Measurements from ENCODE around the gene CDK8. TPM values are rescaled to one million over a fixed set of nuclear protein-coding genes. Genes with fewer than 3 reads are reported as not detected.

CDK8 gene
- polyA plus RNA-seq, 2 of the 4 experiments (the other 2 are of a cell fraction) = 9.9 to 20.9 TPM

GRCh38 chr13:26435646-26436045, 181.7 kb downstream of the CDK8 start:
- ChIA-PET CTCF (interaction anchor here (1.3 kb wide), 1 partner anchor 9 kb away, joined by 3 read pairs; no protein-coding TSS in a partner anchor), POLR2A (no interaction called here)
- Histone ChIP-seq H3K4me1 (no peaks in the 10 kb centered on the region), H3K4me2 (no peak overlapping the region), H3K9me3 (peaks cover 9% of the 10 kb centered on the region; the same call in 1 of the 3 replicates), H3K27ac (no peak overlapping the region), H3K4me3 (no peak overlapping the region)
- DNase-seq (ENCODE audit: low read depth in 1 of 2, low spot score in 1 of 2) (no peak), ATAC-seq (no peak), FAIRE-seq (no peak)
- WGBS (ENCODE audit: missing lambda C conversion rate) = no CpG with 5 or more reads among the region's 3 CpGs
- no peak for TF ChIP-seq TFCP2L1 (CRISPR knock-in tag; IDR thresholded peaks at IDR 0.05)
- TF ChIP-seq MAFK (IDR thresholded peaks at IDR 0.05; ENCODE audit: partially characterized antibody) = no peak
- no peak for TF ChIP-seq RAD21 (conservative IDR thresholded peaks at IDR 0.05 in 1 of 2, IDR thresholded peaks at IDR 0.05 in 1 of 2)
- TF ChIP-seq, protein P1, sequence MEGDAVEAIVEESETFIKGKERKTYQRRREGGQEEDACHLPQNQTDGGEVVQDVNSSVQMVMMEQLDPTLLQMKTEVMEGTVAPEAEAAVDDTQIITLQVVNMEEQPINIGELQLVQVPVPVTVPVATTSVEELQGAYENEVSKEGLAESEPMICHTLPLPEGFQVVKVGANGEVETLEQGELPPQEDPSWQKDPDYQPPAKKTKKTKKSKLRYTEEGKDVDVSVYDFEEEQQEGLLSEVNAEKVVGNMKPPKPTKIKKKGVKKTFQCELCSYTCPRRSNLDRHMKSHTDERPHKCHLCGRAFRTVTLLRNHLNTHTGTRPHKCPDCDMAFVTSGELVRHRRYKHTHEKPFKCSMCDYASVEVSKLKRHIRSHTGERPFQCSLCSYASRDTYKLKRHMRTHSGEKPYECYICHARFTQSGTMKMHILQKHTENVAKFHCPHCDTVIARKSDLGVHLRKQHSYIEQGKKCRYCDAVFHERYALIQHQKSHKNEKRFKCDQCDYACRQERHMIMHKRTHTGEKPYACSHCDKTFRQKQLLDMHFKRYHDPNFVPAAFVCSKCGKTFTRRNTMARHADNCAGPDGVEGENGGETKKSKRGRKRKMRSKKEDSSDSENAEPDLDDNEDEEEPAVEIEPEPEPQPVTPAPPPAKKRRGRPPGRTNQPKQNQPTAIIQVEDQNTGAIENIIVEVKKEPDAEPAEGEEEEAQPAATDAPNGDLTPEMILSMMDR (IDR thresholded peaks at IDR 0.05) = no peak
- TF ChIP-seq KDM5A (IDR thresholded peaks at IDR 0.05) = no peak
- no peak for TF ChIP-seq EHF (CRISPR knock-in tag; IDR thresholded peaks at IDR 0.05)
- TF ChIP-seq EHMT2 (IDR thresholded peaks at IDR 0.05; ENCODE audit: low read depth) = no peak
- no peak for TF ChIP-seq FOSL2 (IDR thresholded peaks at IDR 0.05)
- TF ChIP-seq FOSL2 (CRISPR knock-in tag; IDR thresholded peaks at IDR 0.05) = no peak
- TF ChIP-seq ZSCAN20 (CRISPR knock-in tag; IDR thresholded peaks at IDR 0.05) = no peak
- TF ChIP-seq, protein P2, sequence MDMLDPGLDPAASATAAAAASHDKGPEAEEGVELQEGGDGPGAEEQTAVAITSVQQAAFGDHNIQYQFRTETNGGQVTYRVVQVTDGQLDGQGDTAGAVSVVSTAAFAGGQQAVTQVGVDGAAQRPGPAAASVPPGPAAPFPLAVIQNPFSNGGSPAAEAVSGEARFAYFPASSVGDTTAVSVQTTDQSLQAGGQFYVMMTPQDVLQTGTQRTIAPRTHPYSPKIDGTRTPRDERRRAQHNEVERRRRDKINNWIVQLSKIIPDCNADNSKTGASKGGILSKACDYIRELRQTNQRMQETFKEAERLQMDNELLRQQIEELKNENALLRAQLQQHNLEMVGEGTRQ (IDR thresholded peaks at IDR 0.05) = no peak
- TF ChIP-seq, protein P3, sequence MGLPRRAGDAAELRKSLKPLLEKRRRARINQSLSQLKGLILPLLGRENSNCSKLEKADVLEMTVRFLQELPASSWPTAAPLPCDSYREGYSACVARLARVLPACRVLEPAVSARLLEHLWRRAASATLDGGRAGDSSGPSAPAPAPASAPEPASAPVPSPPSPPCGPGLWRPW (IDR thresholded peaks at IDR 0.05) = no peak
- TF ChIP-seq HDAC2 (IDR thresholded peaks at IDR 0.05) = no peak
- no peak for TF ChIP-seq CHD2 (IDR thresholded peaks at IDR 0.05; ENCODE audit: low read length, partially characterized antibody)
- no peak for TF ChIP-seq POLR2AphosphoS2 (conservative IDR thresholded peaks at IDR 0.05; ENCODE audit: low read length)
- TF ChIP-seq KDM1A (IDR thresholded peaks at IDR 0.05; ENCODE audit: low read depth) = no peak
- no peak for TF ChIP-seq FOXS1 (CRISPR knock-in tag; IDR thresholded peaks at IDR 0.05)
- no peak for TF ChIP-seq MYC (IDR thresholded peaks at IDR 0.05; ENCODE audit: borderline replicate concordance, low read length)

DNA sequence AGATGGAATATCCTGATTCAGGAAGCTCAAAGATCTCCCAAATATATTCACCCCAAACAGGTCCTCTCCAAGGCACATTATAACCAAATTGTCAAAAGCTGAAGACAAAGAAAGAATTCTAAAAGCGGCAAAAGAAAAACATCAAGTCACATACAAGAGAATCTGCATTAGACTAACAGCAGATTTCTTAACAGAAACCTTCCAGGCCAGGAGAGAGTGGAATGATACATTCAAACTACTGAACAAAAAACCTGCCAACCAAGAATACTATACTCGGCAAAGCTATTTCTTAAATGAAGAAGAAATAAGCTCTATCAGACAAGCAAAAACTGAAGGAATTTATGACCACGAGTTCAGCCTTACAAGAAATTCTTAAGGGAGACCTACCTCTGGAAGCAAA, 183.0 kb downstream of the CDK8 start:
- Histone ChIP-seq H3K9me3 (peaks cover 9% of the 10 kb centered on the region; the same call in 1 of the 3 replicates), H3K27ac (no peak overlapping the region), H3K4me1 (no peaks in the 10 kb centered on the region), H3K4me2 (no peak overlapping the region), H3K4me3 (no peak overlapping the region)
- ChIA-PET CTCF (interaction anchor here (1.2 kb wide), 1 partner anchor 11 kb away, joined by 3 read pairs; no protein-coding TSS in a partner anchor), POLR2A (no interaction called here)
- ATAC-seq (no peak), FAIRE-seq (no peak), DNase-seq (ENCODE audit: low read depth in 1 of 2, low spot score in 1 of 2) (no peak)
- TF ChIP-seq HOXA7 (CRISPR knock-in tag; IDR thresholded peaks at IDR 0.05) (no peak), KDM5A (IDR thresholded peaks at IDR 0.05) (no peak), FOSL2 (IDR thresholded peaks at IDR 0.05) (no peak), FOSL2 (CRISPR knock-in tag; IDR thresholded peaks at IDR 0.05) (no peak), ZFP36 (IDR thresholded peaks at IDR 0.05; ENCODE audit: borderline replicate concordance, partially characterized antibody) (no peak), NR3C1 (IDR thresholded peaks at IDR 0.05) (no peak), CHD2 (IDR thresholded peaks at IDR 0.05; ENCODE audit: low read length, partially characterized antibody) (no peak), RARB (CRISPR knock-in tag; IDR thresholded peaks at IDR 0.05) (no peak), ESRRA (IDR thresholded peaks at IDR 0.05; ENCODE audit: borderline replicate concordance, low read length) (no peak), FOXS1 (CRISPR knock-in tag; IDR thresholded peaks at IDR 0.05) (no peak)
- WGBS (ENCODE audit: missing lambda C conversion rate) = 59% methylated on average over 3 of the region's 3 CpGs

DNA sequence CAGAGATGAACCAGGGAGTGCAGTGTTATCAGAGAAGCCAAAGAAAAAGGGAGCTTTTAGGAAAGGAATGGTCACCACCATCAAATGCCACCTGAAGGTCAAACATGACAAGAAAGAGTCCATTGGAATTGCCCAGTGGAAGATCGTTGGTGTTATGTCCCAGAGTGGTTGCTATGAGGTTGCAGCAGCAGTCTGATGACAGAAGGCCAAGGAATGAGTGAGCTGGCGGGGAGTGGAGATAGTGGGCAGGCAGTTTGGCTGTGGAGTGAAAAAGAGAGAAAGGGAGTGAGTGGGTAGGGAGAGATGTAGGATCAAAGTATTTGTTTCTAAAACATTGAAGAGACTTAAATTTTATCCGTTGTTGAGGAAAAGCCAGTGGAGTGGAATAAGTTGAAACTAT, 186.2 kb downstream of the CDK8 start:
- FAIRE-seq (no peak), DNase-seq (ENCODE audit: low read depth in 1 of 2, low spot score in 1 of 2) (no peak), ATAC-seq (no peak)
- Histone ChIP-seq H3K4me3 (no peak overlapping the region), H3K9me3 (peaks cover 9% of the 10 kb centered on the region; the same call in 1 of the 3 replicates), H3K4me1 (no peaks in the 10 kb centered on the region), H3K4me2 (no peak overlapping the region), H3K27ac (no peak overlapping the region)
- WGBS (ENCODE audit: missing lambda C conversion rate) = 27% methylated on average over 3 of the region's 3 CpGs
- CTCF ChIA-PET = no interaction called here
- TF ChIP-seq HDAC2 (IDR thresholded peaks at IDR 0.05) (no peak), CHD4 (IDR thresholded peaks at IDR 0.05; ENCODE audit: borderline replicate concordance) (no peak)
- POLR2A ChIA-PET = no interaction called here
